Measurements from ENCODE around the gene FHL5.

DNA sequence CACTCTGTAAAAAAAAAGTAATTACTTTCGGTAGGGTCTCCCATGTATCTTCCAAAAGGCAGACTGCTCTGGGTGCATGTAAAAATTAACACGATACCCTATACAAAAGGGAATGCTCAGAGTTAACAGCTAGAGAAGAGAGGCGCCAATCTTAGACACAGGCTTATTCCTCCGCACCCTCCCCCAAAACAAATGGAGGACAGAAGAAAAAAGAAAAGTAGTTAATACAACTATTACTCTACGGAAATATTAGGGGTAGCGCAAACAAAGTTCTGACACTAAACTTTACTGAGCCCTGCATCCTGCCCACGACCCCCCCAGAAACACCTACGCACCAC, 41.7 kb upstream of the FHL5 start:
- TF ChIP-seq, protein P1, sequence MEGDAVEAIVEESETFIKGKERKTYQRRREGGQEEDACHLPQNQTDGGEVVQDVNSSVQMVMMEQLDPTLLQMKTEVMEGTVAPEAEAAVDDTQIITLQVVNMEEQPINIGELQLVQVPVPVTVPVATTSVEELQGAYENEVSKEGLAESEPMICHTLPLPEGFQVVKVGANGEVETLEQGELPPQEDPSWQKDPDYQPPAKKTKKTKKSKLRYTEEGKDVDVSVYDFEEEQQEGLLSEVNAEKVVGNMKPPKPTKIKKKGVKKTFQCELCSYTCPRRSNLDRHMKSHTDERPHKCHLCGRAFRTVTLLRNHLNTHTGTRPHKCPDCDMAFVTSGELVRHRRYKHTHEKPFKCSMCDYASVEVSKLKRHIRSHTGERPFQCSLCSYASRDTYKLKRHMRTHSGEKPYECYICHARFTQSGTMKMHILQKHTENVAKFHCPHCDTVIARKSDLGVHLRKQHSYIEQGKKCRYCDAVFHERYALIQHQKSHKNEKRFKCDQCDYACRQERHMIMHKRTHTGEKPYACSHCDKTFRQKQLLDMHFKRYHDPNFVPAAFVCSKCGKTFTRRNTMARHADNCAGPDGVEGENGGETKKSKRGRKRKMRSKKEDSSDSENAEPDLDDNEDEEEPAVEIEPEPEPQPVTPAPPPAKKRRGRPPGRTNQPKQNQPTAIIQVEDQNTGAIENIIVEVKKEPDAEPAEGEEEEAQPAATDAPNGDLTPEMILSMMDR (IDR thresholded peaks at IDR 0.05), result no peak
- TF ChIP-seq POLR2A (IDR thresholded peaks at IDR 0.05) (no peak), EP300 (IDR thresholded peaks at IDR 0.05) (no peak), POLR2AphosphoS5 (IDR thresholded peaks at IDR 0.05) (no peak)

Measured in sigmoid colon (tissue), 4 donors.